ACC112 (cell line): ENCODE results near the gene C10orf105.

ENCODE experiments used
- H2AFZ ChIP-seq: fragments of 200-600 bp; sonication (generic); one replicate; pipeline ENCODE4 v1.6.0; 2017; ENCODE audit warnings: antibody characterized with exemption, low read length; ENCODE audit not compliant: unreplicated experiment
- H3K27ac ChIP-seq: fragments of 200-600 bp; sonication (generic); 2 replicates; pipeline ENCODE4 v1.5.1; 2014; ENCODE audit warnings: low read depth, mild to moderate bottlenecking, antibody characterized with exemption, low read length, moderate library complexity
- H3K27me3 ChIP-seq: fragments of 200-600 bp; sonication (generic); 2 replicates; pipeline ENCODE4 v1.6.1; 2014; ENCODE audit warnings: mild to moderate bottlenecking, antibody characterized with exemption, low read length, moderate library complexity, mixed read lengths; ENCODE audit not compliant: insufficient read depth
- H3K36me3 ChIP-seq: fragments of 200-600 bp; sonication (generic); 2 replicates; pipeline ENCODE4 v1.6.1; 2016; ENCODE audit warnings: mild to moderate bottlenecking, antibody characterized with exemption, low read length, moderate library complexity, mixed read lengths; ENCODE audit not compliant: insufficient read depth
- H3K4me1 ChIP-seq: fragments of 200-600 bp; sonication (generic); one replicate; pipeline ENCODE4 v1.6.1; 2016; ENCODE audit warnings: low read length, mixed read lengths; ENCODE audit not compliant: insufficient read depth, unreplicated experiment, control insufficient read depth
- H3K4me3 ChIP-seq: fragments of 200-600 bp; sonication (generic); 2 replicates; pipeline ENCODE4 v1.5.1; 2014; ENCODE audit warnings: mild to moderate bottlenecking, low read depth, low read length
- H3K79me2 ChIP-seq: fragments of 200-600 bp; sonication (generic); one replicate; pipeline ENCODE4 v1.6.0; 2016; ENCODE audit warnings: low read length; ENCODE audit not compliant: control insufficient read depth, unreplicated experiment, insufficient read depth

The C10orf105 gene

DNA sequence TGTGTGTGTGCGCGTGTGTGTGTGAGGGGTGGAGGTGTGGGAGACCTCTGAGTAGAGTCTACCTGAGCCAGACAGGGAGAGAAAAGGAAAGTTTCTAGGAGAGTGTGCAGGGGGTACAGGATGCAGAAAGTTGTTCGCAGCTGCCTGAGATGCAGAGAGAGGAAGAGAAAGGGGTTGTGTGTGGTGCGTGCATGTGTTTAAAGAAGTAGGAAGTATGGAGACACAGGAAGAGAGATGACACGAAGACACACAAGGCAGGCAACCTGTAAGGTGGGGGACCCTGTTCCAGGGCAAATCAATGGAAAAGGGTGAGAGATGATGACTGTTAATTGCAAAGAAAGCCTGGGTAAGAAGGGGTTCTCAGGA, 52.2 kb downstream of the C10orf105 start:
- no peaks in the 10 kb centered on the region for H3K79me2 ChIP-seq
- H3K27me3 ChIP-seq: peaks cover 5% of the 10 kb centered on the region
- no peaks in the 10 kb centered on the region for H3K36me3 ChIP-seq
- H3K4me1 ChIP-seq: no peaks in the 10 kb centered on the region
- H2AFZ ChIP-seq: no peak overlapping the region
- H3K27ac ChIP-seq: no peak overlapping the region
- H3K4me3 ChIP-seq: no peak overlapping the region

DNA sequence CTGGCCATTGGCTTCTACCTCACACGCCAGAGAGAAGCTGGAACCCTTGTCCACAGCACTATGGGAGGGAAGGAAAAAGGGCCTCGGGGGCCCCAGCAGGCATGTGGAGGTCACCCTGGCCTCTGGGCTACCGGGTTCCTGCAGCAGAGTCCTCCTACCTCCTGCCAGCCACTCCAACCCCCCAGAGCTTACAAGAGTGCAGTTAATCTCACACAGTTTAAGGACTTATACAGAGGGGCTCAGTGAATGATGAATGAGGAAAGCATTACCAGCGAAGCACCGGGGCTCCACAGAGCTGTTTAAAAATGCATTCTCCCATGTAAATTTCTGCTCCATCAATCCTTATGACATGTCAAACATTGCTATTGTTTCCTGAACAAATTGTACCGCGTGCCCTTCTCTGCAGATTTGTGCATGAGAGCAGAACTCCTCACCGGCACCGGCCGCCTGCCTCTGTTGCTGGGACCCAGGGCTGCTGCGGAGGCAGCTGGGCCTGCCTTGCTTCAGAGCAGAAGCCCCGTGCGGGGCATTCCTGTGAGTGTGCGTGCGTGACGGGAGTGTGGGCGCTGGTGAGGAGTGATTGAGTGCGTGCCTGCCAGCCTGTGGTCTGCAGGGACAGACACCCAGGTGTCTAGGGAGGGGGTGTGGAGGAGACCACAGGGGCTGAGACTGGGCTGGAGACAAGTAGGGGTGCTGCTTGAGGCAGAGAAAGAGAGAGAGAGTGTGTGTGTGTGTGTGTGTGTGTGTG, 52.8 kb downstream of the C10orf105 start:
- no peak overlapping the region for H2AFZ ChIP-seq
- H3K36me3 ChIP-seq: no peaks in the 10 kb centered on the region
- H3K79me2 ChIP-seq: no peaks in the 10 kb centered on the region
- peaks cover 5% of the 10 kb centered on the region for H3K27me3 ChIP-seq
- H3K4me3 ChIP-seq: no peak overlapping the region
- no peak overlapping the region for H3K27ac ChIP-seq
- H3K4me1 ChIP-seq: no peaks in the 10 kb centered on the region

DNA sequence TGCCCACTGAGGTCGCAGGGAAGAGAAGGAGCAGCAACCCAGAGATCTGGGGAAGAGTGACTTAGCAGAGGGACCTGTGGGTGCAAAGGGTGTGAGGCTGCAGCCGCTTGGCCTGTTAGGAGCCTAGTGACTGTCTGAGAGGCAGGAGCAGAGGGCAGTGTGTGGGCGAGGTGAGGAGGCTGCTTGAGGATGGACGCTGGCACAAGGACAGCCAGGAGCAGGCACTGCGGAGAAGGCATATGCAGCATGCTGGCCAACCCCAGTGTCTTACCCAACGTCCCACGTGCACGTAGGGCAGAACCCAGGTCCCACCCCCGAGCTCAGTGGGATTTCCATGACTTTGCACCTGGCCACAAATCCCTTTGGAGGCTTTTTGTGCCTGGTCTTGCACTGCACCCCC, 54.1 kb downstream of the C10orf105 start:
- Histone ChIP-seq H2AFZ (no peak overlapping the region), H3K4me1 (no peaks in the 10 kb centered on the region), H3K79me2 (no peaks in the 10 kb centered on the region), H3K36me3 (no peaks in the 10 kb centered on the region), H3K27me3 (peaks cover 5% of the 10 kb centered on the region), H3K4me3 (no peak overlapping the region), H3K27ac (no peak overlapping the region)

DNA sequence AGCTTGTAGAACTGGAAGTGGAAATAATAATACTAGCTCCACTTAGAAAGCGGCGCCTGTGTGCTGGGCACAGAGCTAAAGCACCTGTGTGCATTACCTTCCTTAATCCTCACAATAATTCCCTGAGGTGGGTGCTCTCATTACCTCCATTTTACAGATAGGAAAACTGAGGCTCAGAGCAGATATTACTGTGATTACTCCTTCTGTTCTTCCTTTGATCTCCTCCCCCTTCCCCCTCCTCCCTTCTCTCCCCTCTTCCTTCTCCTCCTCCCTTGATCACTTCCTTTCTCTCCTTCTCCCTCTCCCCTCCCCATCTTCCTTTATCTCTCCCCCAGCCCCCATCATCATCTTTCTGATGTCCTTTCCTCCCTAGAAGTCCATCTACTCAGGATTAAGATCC, 55.0 kb downstream of the C10orf105 start:
- Histone ChIP-seq H3K36me3 (no peaks in the 10 kb centered on the region), H2AFZ (no peak overlapping the region), H3K4me1 (no peaks in the 10 kb centered on the region), H3K27me3 (peaks cover 5% of the 10 kb centered on the region), H3K27ac (no peak overlapping the region), H3K4me3 (no peak overlapping the region), H3K79me2 (no peaks in the 10 kb centered on the region)

DNA sequence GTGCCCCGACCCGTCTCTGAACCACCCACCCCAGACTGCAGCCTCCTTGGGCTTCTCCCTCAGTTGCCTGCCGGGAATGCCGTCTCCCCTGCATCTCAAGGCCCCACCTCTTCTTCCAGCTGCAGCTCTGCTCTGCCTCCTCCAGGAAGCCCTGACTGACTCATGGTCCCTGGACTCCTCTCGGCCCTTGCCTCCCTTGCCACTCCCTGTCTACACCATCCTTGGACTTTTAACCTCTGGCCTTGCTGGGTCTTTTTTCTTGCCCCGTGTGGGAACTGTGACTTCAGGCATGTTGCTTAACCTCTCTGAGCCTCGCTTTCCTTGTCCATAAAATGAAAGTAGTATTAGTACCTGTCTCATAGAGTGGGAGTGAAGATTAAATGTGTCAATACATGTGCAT, 56.3 kb downstream of the C10orf105 start:
- H2AFZ ChIP-seq: no peak overlapping the region
- H3K4me3 ChIP-seq: no peak overlapping the region
- no peak overlapping the region for H3K27ac ChIP-seq
- no peaks in the 10 kb centered on the region for H3K36me3 ChIP-seq
- H3K4me1 ChIP-seq: no peaks in the 10 kb centered on the region
- peaks cover 5% of the 10 kb centered on the region for H3K27me3 ChIP-seq
- H3K79me2 ChIP-seq: no peaks in the 10 kb centered on the region

DNA sequence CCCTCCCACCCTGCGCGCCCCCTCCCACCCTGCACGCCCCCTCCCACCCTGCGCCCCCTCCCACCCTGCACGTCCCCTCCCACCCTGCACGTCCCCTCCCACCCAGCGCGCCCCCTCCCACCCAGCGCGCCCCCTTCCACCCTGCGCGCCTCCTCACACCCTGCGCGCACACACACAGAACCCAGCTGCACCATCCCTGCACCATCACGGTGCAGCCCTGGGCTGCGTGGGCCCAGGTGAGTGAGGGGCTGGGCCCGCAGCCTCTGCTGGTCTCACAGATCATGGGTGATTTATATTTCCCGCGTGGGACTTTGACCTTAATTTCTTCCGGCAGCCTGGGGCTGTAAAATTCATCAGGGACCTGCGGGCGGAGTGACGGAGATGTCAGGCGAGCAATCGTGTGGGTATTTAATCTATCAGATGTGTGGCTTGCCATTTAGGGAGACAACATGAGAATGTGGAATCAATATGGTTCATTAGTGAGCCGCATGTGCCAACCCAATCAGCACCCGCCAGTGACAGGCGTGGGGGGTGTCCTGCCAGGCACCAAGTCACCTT, 57.7 kb downstream of the C10orf105 start:
- H3K79me2 ChIP-seq: no peaks in the 10 kb centered on the region

More for the DNA sequence above, 57.7 kb downstream of the C10orf105 start:
- Histone ChIP-seq H3K27ac (no peak overlapping the region), H3K4me3 (no peak overlapping the region), H3K36me3 (no peaks in the 10 kb centered on the region), H3K4me1 (no peaks in the 10 kb centered on the region), H3K27me3 (peaks cover 2% of the 10 kb centered on the region), H2AFZ (no peak overlapping the region)
